GM12878 (cell line): ENCODE results near the gene CISD2. TPM values are rescaled to one million over a fixed set of nuclear protein-coding genes. Genes with fewer than 3 reads are reported as not detected.
"Not testable (repeated sequence)": the region's sequence is repeated elsewhere in the genome, so short reads cannot be mapped to it uniquely, and the experiment has no call there.

Experiments used
- ATAC-seq: fragments of 200-7000 bp; cut with Tn5 transposase; 3 replicates; pipeline ENCODE4 v1.9.1; 2020; ENCODE audit warnings: mild to moderate bottlenecking, moderate library complexity
- BruUV-seq: library from RNA; stranded (reverse); fragments of 400-500 nt; replicated peaks from 2 replicates; lab custom pipeline; 2021; lab: Mats Ljungman, UMichigan
- CTCF ChIA-PET: fragments of 300-600 bp; sonication (Branson Sonifier 250); formaldehyde crosslinking; extraction: SDS; loops from one replicate; lab custom pipeline; 2021; ENCODE audit warnings: inconsistent platforms; lab: Yijun Ruan, JAX
- POLR2A ChIA-PET: fragments of 350-600 bp; formaldehyde crosslinking; extraction: SDS; loops from one replicate; lab custom pipeline; 2021; ENCODE audit warnings: inconsistent platforms; lab: Charles Lee
- RAD21 ChIA-PET: fragments of 300-600 bp; sonication (Branson Sonifier 250); formaldehyde crosslinking; loops from one replicate; lab custom pipeline; 2023; ENCODE audit warnings: antibody characterized with exemption; ENCODE audit not compliant: unreplicated experiment; lab: Charles Lee
- SMC1A ChIA-PET: fragments of 300-600 bp; sonication (Branson Sonifier 250); formaldehyde crosslinking; loops from one replicate; lab custom pipeline; 2023; ENCODE audit not compliant: unreplicated experiment, uncharacterized antibody; lab: Charles Lee
- DNase-seq: peaks from one replicate; pipeline ENCODE4 v3.0.0-alpha.2; 2011; ENCODE audit warnings: low read depth, low spot score
- FAIRE-seq: peaks from 3 replicates; lab custom pipeline; 2011; peaks lifted over from hg19 to GRCh38; lab: Jason Lieb, UNC
- H2AFZ ChIP-seq: 2 replicates; pipeline ENCODE4 v1.6.0; 2011; ENCODE audit warnings: low read depth, low read length, control low read depth; ENCODE audit not compliant: control insufficient read depth
- H3K27ac ChIP-seq: 2 replicates; pipeline ENCODE4 v1.5.1; 2011; ENCODE audit warnings: control low read depth; ENCODE audit not compliant: control insufficient read depth, insufficient read depth
- H3K27me3 ChIP-seq, 2 experiments: replicated peaks in 1 of 2; 2 replicates each; pipeline versions ENCODE4 v1.6.0 to v1.6.1; 2011; ENCODE audit warnings: low read length in 1 of 2; ENCODE audit not compliant: control insufficient read depth in 2 of 2, insufficient read depth in 2 of 2
- H3K36me3 ChIP-seq, 2 experiments: 2 replicates each; pipeline ENCODE4 v1.5.1; 2011; ENCODE audit warnings: low read length in 1 of 2; ENCODE audit not compliant: control insufficient read depth in 2 of 2, insufficient read depth in 2 of 2
- H3K4me1 ChIP-seq: 2 replicates; pipeline ENCODE4 v1.6.1; 2011; ENCODE audit warnings: mild to moderate bottlenecking, low read length, moderate library complexity, mixed read lengths; ENCODE audit not compliant: control insufficient read depth, insufficient read depth
- H3K4me2 ChIP-seq: 2 replicates; pipeline ENCODE4 v1.6.0; 2011; ENCODE audit warnings: control low read depth; ENCODE audit not compliant: control insufficient read depth, insufficient read depth
- H3K4me3 ChIP-seq: fragments of 200-600 bp; sonication (generic); 2 replicates; pipeline ENCODE4 v1.5.1; 2016
- H3K79me2 ChIP-seq: 2 replicates; pipeline ENCODE4 v1.6.0; 2011; ENCODE audit warnings: low read length; ENCODE audit not compliant: control insufficient read depth, insufficient read depth
- H3K9ac ChIP-seq: 2 replicates; pipeline ENCODE4 v1.8.0; 2011; ENCODE audit warnings: low read length, control low read depth, mixed read lengths; ENCODE audit not compliant: control insufficient read depth, insufficient read depth
- H3K9me3 ChIP-seq: replicated peaks from 3 replicates; pipeline ENCODE4 v1.5.1; 2011; ENCODE audit warnings: mild to moderate bottlenecking, low read length; ENCODE audit not compliant: control insufficient read depth, insufficient read depth
- H4K20me1 ChIP-seq: 2 replicates; pipeline ENCODE4 v1.6.0; 2011; ENCODE audit not compliant: control insufficient read depth, insufficient read depth
- CBFB ChIP-seq: IDR thresholded peaks from 2 replicates; pipeline ENCODE4 v1.6.1; 2016; ENCODE audit warnings: antibody characterized with exemption, low read depth
- SRF ChIP-seq, 2 experiments: IDR thresholded peaks; 2 replicates each; pipeline ENCODE4 v1.6.1; 2011; ENCODE audit warnings: low read depth in 2 of 2, low read length in 2 of 2, mild to moderate bottlenecking in 1 of 2, moderate library complexity in 1 of 2
- YY1 ChIP-seq: IDR thresholded peaks from 2 replicates; pipeline ENCODE4 v1.6.1; 2011; ENCODE audit warnings: low read depth, mild to moderate bottlenecking, low read length
- WGBS: methylation state at CpG from one replicate; pipeline ENCODE4 v1.1.6; 2016; ENCODE audit warnings: low lambda C conversion rate; ENCODE audit not compliant: insufficient replicate concordance, insufficient coverage; ENCODE audit errors: missing lambda C conversion rate; 5-methylcytosine and 5-hydroxymethylcytosine counted together
- in situ Hi-C: fragments of 300-500 bp; cut with MboI; formaldehyde crosslinking; loops from 9 replicates; pipeline ENCODE4 v1.14.3; 2018; ENCODE audit warnings: mixed read lengths
- intact Hi-C: fragments of 100-400 bp; cut with micrococcal nuclease; formaldehyde crosslinking; loops from one replicate; pipeline ENCODE4 v1.14.2; 2022; ENCODE audit not compliant: unreplicated experiment
- polyA plus RNA-seq, 11 experiments: library from polyadenylated mRNA; depleted of rRNA in 4 of 11; unstranded in 6 of 11; stranded (reverse) in 5 of 11; fragments of >200 nt; fragmentation: Nextera tagmentation in 4 of 11; fragmentation: Illumina TruSeq in 1 of 11; extraction: Ambion mirVana in 4 of 11; extraction: Trizol in 1 of 11; gene quantifications; 1 replicate in 1 of 11; 2 replicates in 10 of 11; pipeline versions ENCODE4 v1.2.1 to v1.2.3, GENCODE V29; 2011 to 2016; ENCODE audit warnings: inconsistent platforms in 2 of 11, missing spikeins in 2 of 11, low read depth in 1 of 11
- total RNA-seq, 4 experiments: library from RNA; depleted of rRNA in 3 of 4; stranded (reverse); fragments of >200 nt in 3 of 4; fragmentation: Illumina TruSeq in 1 of 4; extraction: Trizol in 1 of 4; gene quantifications; 2 replicates each; pipeline versions ENCODE4 v1.2.1 to v1.2.3, GENCODE V29; 2013 to 2021
- TF ChIP-seq, protein P1 (sequence below): fragments of 450-650 bp; formaldehyde crosslinking; IDR thresholded peaks from 2 replicates; pipeline ENCODE4 v1.5.0; 2022; ENCODE audit warnings: mild to moderate bottlenecking, missing genetic modification characterization
- TF ChIP-seq, protein P2 (sequence below): fragments of 450-650 bp; formaldehyde crosslinking; IDR thresholded peaks from 2 replicates; pipeline ENCODE4 v1.4.0; 2020; ENCODE audit warnings: mild to moderate bottlenecking, moderate library complexity

Gene CISD2
- total and polyA plus RNA-seq, 10 of the 15 experiments (the other 5 are each of a cell fraction or from before 2014, with no cell fraction given) = 29.5 to 132 (median 38.9) TPM

DNA sequence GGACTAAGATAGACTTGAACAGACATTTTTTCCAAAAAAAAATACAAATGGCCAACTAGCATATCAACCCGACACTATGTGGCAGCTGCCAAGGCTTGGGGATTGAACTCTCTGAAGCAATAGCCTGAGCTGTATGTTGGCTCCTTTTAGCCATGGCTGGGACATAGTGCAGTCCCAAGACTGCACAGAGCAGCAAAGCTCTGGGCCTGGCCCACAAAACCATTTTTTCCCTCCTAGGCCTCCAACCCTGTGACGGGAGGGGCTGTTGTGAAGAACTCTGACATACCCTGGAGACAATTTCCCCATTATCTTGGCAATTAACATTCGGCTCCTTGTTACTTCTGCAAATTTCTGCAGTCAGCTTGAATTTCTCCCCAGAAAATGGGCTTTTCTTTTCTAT is 50.1 kb downstream of the CISD2 start (continued):
- TF ChIP-seq, protein P1, sequence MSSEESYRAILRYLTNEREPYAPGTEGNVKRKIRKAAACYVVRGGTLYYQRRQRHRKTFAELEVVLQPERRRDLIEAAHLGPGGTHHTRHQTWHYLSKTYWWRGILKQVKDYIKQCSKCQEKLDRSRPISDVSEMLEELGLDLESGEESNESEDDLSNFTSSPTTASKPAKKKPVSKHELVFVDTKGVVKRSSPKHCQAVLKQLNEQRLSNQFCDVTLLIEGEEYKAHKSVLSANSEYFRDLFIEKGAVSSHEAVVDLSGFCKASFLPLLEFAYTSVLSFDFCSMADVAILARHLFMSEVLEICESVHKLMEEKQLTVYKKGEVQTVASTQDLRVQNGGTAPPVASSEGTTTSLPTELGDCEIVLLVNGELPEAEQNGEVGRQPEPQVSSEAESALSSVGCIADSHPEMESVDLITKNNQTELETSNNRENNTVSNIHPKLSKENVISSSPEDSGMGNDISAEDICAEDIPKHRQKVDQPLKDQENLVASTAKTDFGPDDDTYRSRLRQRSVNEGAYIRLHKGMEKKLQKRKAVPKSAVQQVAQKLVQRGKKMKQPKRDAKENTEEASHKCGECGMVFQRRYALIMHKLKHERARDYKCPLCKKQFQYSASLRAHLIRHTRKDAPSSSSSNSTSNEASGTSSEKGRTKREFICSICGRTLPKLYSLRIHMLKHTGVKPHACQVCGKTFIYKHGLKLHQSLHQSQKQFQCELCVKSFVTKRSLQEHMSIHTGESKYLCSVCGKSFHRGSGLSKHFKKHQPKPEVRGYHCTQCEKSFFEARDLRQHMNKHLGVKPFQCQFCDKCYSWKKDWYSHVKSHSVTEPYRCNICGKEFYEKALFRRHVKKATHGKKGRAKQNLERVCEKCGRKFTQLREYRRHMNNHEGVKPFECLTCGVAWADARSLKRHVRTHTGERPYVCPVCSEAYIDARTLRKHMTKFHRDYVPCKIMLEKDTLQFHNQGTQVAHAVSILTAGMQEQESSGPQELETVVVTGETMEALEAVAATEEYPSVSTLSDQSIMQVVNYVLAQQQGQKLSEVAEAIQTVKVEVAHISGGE = no peak
- no peak for TF ChIP-seq CBFB
- no peak for TF ChIP-seq YY1
- TF ChIP-seq SRF (IDR thresholded peaks at IDR 0.05; ENCODE audit: low read depth in 2 of 2, low read length in 2 of 2) = no peak
- TF ChIP-seq, protein P2, sequence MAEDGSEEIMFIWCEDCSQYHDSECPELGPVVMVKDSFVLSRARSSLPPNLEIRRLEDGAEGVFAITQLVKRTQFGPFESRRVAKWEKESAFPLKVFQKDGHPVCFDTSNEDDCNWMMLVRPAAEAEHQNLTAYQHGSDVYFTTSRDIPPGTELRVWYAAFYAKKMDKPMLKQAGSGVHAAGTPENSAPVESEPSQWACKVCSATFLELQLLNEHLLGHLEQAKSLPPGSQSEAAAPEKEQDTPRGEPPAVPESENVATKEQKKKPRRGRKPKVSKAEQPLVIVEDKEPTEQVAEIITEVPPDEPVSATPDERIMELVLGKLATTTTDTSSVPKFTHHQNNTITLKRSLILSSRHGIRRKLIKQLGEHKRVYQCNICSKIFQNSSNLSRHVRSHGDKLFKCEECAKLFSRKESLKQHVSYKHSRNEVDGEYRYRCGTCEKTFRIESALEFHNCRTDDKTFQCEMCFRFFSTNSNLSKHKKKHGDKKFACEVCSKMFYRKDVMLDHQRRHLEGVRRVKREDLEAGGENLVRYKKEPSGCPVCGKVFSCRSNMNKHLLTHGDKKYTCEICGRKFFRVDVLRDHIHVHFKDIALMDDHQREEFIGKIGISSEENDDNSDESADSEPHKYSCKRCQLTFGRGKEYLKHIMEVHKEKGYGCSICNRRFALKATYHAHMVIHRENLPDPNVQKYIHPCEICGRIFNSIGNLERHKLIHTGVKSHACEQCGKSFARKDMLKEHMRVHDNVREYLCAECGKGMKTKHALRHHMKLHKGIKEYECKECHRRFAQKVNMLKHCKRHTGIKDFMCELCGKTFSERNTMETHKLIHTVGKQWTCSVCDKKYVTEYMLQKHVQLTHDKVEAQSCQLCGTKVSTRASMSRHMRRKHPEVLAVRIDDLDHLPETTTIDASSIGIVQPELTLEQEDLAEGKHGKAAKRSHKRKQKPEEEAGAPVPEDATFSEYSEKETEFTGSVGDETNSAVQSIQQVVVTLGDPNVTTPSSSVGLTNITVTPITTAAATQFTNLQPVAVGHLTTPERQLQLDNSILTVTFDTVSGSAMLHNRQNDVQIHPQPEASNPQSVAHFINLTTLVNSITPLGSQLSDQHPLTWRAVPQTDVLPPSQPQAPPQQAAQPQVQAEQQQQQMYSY (CRISPR knock-in tag) = no peak

DNA sequence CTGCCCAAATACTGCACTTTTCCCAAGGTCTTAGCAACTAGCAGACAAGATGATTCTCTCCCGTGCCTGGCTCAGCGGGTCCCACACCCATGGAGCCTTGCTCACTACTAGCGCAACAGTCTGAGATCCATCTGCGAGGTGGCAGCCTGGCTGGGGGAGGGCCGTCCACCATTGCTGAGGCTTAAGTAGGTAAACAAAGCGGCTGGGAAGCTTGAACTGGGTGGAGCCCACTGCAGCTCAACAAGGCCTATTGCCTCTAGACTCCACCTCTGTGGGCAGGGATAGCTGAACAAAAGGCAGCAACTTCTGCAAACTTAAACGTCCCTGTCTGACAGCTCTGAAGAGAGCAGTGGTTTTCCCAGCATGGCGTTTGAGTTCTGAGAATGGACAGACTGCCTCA is 50.9 kb downstream of the CISD2 start:
- H3K9me3 ChIP-seq, in situ Hi-C loops, H3K4me1 ChIP-seq, ATAC-seq, DNase-seq, CTCF ChIA-PET, FAIRE-seq, H3K36me3 ChIP-seq, POLR2A ChIA-PET, H3K27ac ChIP-seq, H3K79me2 ChIP-seq, H3K27me3 ChIP-seq, BruUV-seq, H4K20me1 ChIP-seq, SMC1A ChIA-PET, RAD21 ChIA-PET, H3K9ac ChIP-seq, H3K4me3 ChIP-seq, intact Hi-C loops, H3K4me2 ChIP-seq, H2AFZ ChIP-seq: not testable (repeated sequence)
- WGBS = 61% methylated on average over 8 of the region's 8 CpGs
